ENCODE results near the gene RNU7-1. TPM values are rescaled to one million over a fixed set of nuclear protein-coding genes. Genes with fewer than 3 reads are reported as not detected.

Gene RNU7-1
- total RNA-seq, 1 experiment from 2014 or later = not detected

DNA sequence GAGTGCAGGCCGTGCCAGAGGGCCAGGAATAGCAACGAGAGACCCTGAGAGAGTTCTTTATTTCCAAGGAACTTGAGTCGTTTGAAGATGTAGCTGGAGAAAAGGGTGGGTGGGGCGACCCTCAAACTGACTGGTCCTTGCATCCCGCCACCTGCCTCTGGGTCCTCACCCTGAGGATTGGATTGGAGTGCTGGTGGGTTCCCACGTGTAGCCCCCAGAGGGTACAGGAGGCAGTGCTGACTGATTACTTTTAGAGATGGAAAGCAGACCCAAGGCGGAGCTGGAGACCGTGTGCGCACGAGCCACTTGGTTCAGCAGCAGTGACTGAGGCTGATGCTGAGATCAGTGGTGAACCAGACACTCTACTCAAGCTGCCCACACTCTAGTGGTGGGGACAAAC lies 34.0 kb downstream of the RNU7-1 start (continued):
- TF ChIP-seq, protein P1, sequence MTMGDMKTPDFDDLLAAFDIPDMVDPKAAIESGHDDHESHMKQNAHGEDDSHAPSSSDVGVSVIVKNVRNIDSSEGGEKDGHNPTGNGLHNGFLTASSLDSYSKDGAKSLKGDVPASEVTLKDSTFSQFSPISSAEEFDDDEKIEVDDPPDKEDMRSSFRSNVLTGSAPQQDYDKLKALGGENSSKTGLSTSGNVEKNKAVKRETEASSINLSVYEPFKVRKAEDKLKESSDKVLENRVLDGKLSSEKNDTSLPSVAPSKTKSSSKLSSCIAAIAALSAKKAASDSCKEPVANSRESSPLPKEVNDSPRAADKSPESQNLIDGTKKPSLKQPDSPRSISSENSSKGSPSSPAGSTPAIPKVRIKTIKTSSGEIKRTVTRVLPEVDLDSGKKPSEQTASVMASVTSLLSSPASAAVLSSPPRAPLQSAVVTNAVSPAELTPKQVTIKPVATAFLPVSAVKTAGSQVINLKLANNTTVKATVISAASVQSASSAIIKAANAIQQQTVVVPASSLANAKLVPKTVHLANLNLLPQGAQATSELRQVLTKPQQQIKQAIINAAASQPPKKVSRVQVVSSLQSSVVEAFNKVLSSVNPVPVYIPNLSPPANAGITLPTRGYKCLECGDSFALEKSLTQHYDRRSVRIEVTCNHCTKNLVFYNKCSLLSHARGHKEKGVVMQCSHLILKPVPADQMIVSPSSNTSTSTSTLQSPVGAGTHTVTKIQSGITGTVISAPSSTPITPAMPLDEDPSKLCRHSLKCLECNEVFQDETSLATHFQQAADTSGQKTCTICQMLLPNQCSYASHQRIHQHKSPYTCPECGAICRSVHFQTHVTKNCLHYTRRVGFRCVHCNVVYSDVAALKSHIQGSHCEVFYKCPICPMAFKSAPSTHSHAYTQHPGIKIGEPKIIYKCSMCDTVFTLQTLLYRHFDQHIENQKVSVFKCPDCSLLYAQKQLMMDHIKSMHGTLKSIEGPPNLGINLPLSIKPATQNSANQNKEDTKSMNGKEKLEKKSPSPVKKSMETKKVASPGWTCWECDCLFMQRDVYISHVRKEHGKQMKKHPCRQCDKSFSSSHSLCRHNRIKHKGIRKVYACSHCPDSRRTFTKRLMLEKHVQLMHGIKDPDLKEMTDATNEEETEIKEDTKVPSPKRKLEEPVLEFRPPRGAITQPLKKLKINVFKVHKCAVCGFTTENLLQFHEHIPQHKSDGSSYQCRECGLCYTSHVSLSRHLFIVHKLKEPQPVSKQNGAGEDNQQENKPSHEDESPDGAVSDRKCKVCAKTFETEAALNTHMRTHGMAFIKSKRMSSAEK (CRISPR knock-in tag; IDR thresholded peaks at IDR 0.05; ENCODE audit: borderline replicate concordance) = no peak
- TF ChIP-seq, protein P2, sequence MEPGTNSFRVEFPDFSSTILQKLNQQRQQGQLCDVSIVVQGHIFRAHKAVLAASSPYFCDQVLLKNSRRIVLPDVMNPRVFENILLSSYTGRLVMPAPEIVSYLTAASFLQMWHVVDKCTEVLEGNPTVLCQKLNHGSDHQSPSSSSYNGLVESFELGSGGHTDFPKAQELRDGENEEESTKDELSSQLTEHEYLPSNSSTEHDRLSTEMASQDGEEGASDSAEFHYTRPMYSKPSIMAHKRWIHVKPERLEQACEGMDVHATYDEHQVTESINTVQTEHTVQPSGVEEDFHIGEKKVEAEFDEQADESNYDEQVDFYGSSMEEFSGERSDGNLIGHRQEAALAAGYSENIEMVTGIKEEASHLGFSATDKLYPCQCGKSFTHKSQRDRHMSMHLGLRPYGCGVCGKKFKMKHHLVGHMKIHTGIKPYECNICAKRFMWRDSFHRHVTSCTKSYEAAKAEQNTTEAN (CRISPR knock-in tag; IDR thresholded peaks at IDR 0.05) = no peak
- TF ChIP-seq ZBTB21 (CRISPR knock-in tag; IDR thresholded peaks at IDR 0.05; ENCODE audit: borderline replicate concordance) (no peak), SMAD3 (CRISPR knock-in tag; IDR thresholded peaks at IDR 0.05; ENCODE audit: borderline replicate concordance) (no peak), EMX1 (CRISPR knock-in tag; IDR thresholded peaks at IDR 0.05) (no peak), SMAD4 (CRISPR knock-in tag; IDR thresholded peaks at IDR 0.05) (no peak), MYBL2 (CRISPR knock-in tag; IDR thresholded peaks at IDR 0.05) (no peak), JAZF1 (CRISPR knock-in tag; IDR thresholded peaks at IDR 0.05) (no peak), ZNF263 (CRISPR knock-in tag; IDR thresholded peaks at IDR 0.05; ENCODE audit: low read depth) (no peak)
- TF ChIP-seq, protein P3, sequence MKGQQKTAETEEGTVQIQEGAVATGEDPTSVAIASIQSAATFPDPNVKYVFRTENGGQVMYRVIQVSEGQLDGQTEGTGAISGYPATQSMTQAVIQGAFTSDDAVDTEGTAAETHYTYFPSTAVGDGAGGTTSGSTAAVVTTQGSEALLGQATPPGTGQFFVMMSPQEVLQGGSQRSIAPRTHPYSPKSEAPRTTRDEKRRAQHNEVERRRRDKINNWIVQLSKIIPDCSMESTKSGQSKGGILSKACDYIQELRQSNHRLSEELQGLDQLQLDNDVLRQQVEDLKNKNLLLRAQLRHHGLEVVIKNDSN (CRISPR knock-in tag; IDR thresholded peaks at IDR 0.05) = no peak

DNA sequence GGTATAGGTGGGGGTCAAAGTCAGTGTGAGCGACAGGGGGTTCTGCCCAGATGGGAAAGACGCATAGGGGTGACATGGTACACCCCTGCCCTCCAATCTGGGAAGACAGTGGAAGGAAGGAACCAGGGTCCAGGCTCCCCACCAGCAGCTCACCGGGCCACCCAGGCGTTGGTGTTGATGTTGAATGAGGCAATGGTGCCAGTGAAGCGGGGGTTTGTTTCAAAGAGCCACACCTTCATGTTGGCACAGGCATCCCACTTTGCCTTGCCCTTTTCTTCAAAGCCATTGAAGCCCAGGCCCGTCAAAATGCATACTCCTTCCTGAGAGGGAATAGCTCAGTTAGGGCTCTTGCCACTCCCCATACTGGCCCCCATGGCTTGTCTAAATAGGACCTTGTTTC lies 34.6 kb downstream of the RNU7-1 start:
- peaks cover 69% of the 10 kb centered on the region for H3K36me3 Mint-ChIP-seq
- peak overlapping the region; percentile 76 for H3K27ac Mint-ChIP-seq
- H3K4me3 Mint-ChIP-seq = no peak overlapping the region
- ATAC-seq = no peak
- no peaks in the 10 kb centered on the region for H3K27me3 Mint-ChIP-seq (ENCODE audit: low read depth)
- no peaks in the 10 kb centered on the region for H3K9me3 Mint-ChIP-seq
- no peak for DNase-seq (ENCODE audit: low spot score)
- CTCF ChIA-PET = interaction anchor here (0.6 to 1.6 kb wide), 2 partner anchors 43 to 130 kb away, joined by 3 to 4 read pairs; no protein-coding TSS in a partner anchor
- peaks cover 12% of the 10 kb centered on the region for H3K4me1 Mint-ChIP-seq
- POLR2A ChIA-PET = interaction anchor here (1.1 kb wide), 1 partner anchor 32 kb away, joined by 3 read pairs; no protein-coding TSS in a partner anchor
- TF ChIP-seq SP1 (CRISPR knock-in tag; conservative IDR thresholded peaks at IDR 0.05) (no peak), CBFB (CRISPR knock-in tag; IDR thresholded peaks at IDR 0.05; ENCODE audit: low read depth) (no peak), CREB1 (CRISPR knock-in tag; IDR thresholded peaks at IDR 0.05) (no peak), SMAD4 (CRISPR knock-in tag; IDR thresholded peaks at IDR 0.05) (no peak), ETV6 (CRISPR knock-in tag; IDR thresholded peaks at IDR 0.05) (no peak), FOXJ3 (CRISPR knock-in tag; IDR thresholded peaks at IDR 0.05; ENCODE audit: borderline replicate concordance) (no peak), ZBTB21 (CRISPR knock-in tag; IDR thresholded peaks at IDR 0.05; ENCODE audit: borderline replicate concordance) (no peak), NR3C1 (CRISPR knock-in tag; conservative IDR thresholded peaks at IDR 0.05; ENCODE audit: low read depth) (no peak), TCF7 (CRISPR knock-in tag; IDR thresholded peaks at IDR 0.05; ENCODE audit: low read depth) (no peak)
- TF ChIP-seq, protein P3 (CRISPR knock-in tag; IDR thresholded peaks at IDR 0.05) = no peak
- TF ChIP-seq, protein P4, sequence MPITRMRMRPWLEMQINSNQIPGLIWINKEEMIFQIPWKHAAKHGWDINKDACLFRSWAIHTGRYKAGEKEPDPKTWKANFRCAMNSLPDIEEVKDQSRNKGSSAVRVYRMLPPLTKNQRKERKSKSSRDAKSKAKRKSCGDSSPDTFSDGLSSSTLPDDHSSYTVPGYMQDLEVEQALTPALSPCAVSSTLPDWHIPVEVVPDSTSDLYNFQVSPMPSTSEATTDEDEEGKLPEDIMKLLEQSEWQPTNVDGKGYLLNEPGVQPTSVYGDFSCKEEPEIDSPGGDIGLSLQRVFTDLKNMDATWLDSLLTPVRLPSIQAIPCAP (CRISPR knock-in tag; IDR thresholded peaks at IDR 0.05) = no peak
- TF ChIP-seq, protein P5, sequence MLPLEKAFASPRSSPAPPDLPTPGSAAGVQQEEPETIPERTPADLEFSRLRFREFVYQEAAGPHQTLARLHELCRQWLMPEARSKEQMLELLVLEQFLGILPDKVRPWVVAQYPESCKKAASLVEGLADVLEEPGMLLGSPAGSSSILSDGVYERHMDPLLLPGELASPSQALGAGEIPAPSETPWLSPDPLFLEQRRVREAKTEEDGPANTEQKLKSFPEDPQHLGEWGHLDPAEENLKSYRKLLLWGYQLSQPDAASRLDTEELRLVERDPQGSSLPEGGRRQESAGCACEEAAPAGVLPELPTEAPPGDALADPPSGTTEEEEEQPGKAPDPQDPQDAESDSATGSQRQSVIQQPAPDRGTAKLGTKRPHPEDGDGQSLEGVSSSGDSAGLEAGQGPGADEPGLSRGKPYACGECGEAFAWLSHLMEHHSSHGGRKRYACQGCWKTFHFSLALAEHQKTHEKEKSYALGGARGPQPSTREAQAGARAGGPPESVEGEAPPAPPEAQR (CRISPR knock-in tag; IDR thresholded peaks at IDR 0.05) = no peak
- TF ChIP-seq, protein P6, sequence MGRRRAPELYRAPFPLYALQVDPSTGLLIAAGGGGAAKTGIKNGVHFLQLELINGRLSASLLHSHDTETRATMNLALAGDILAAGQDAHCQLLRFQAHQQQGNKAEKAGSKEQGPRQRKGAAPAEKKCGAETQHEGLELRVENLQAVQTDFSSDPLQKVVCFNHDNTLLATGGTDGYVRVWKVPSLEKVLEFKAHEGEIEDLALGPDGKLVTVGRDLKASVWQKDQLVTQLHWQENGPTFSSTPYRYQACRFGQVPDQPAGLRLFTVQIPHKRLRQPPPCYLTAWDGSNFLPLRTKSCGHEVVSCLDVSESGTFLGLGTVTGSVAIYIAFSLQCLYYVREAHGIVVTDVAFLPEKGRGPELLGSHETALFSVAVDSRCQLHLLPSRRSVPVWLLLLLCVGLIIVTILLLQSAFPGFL (CRISPR knock-in tag; IDR thresholded peaks at IDR 0.05; ENCODE audit: borderline replicate concordance) = no peak
- TF ChIP-seq, protein P7, sequence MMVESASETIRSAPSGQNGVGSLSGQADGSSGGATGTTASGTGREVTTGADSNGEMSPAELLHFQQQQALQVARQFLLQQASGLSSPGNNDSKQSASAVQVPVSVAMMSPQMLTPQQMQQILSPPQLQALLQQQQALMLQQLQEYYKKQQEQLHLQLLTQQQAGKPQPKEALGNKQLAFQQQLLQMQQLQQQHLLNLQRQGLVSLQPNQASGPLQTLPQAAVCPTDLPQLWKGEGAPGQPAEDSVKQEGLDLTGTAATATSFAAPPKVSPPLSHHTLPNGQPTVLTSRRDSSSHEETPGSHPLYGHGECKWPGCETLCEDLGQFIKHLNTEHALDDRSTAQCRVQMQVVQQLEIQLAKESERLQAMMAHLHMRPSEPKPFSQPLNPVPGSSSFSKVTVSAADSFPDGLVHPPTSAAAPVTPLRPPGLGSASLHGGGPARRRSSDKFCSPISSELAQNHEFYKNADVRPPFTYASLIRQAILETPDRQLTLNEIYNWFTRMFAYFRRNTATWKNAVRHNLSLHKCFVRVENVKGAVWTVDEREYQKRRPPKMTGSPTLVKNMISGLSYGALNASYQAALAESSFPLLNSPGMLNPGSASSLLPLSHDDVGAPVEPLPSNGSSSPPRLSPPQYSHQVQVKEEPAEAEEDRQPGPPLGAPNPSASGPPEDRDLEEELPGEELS (CRISPR knock-in tag; IDR thresholded peaks at IDR 0.05) = no peak
- TF ChIP-seq, protein P8, sequence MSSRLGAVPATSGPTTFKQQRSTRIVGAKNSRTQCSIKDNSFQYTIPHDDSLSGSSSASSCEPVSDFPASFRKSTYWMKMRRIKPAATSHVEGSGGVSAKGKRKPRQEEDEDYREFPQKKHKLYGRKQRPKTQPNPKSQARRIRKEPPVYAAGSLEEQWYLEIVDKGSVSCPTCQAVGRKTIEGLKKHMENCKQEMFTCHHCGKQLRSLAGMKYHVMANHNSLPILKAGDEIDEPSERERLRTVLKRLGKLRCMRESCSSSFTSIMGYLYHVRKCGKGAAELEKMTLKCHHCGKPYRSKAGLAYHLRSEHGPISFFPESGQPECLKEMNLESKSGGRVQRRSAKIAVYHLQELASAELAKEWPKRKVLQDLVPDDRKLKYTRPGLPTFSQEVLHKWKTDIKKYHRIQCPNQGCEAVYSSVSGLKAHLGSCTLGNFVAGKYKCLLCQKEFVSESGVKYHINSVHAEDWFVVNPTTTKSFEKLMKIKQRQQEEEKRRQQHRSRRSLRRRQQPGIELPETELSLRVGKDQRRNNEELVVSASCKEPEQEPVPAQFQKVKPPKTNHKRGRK (CRISPR knock-in tag; IDR thresholded peaks at IDR 0.05; ENCODE audit: borderline replicate concordance) = no peak

Measured in WTC11 (cell line).